WTC11 (cell line): Measurements from ENCODE around the gene DHRS9.

Experiments
- ELF4 ChIP-seq: sonication (generic); formaldehyde crosslinking; IDR thresholded peaks from 2 replicates; pipeline ENCODE4 v1.8.1; 2022; ENCODE audit warnings: low read depth, mild to moderate bottlenecking, moderate library complexity, missing genetic modification reagents
- ESRRA ChIP-seq: sonication (generic); formaldehyde crosslinking; IDR thresholded peaks from 2 replicates; pipeline ENCODE4 v1.8.1; 2022; ENCODE audit warnings: mild to moderate bottlenecking, missing genetic modification reagents, borderline replicate concordance
- KAT7 ChIP-seq: sonication (generic); formaldehyde crosslinking; IDR thresholded peaks from 2 replicates; pipeline ENCODE4 v1.8.1; 2023; ENCODE audit warnings: missing genetic modification reagents, mild to moderate bottlenecking, borderline replicate concordance
- TEAD1 ChIP-seq: sonication (generic); formaldehyde crosslinking; IDR thresholded peaks from 2 replicates; pipeline ENCODE4 v1.8.0; 2022; ENCODE audit warnings: mild to moderate bottlenecking, missing genetic modification reagents
- TF ChIP-seq, protein P1 (sequence below): sonication (generic); formaldehyde crosslinking; IDR thresholded peaks from 2 replicates; pipeline ENCODE4 v1.8.1; 2023; ENCODE audit warnings: mild to moderate bottlenecking, moderate library complexity, missing genetic modification reagents
- TF ChIP-seq, protein P2 (sequence below): fragments of 200-600 bp; IDR thresholded peaks from 2 replicates; pipeline ENCODE4 v1.8.0; 2022; ENCODE audit warnings: antibody characterized with exemption
- TF ChIP-seq, protein P3 (sequence below): sonication (generic); formaldehyde crosslinking; IDR thresholded peaks from 2 replicates; pipeline ENCODE4 v1.8.0; 2022; ENCODE audit warnings: mild to moderate bottlenecking, missing genetic modification reagents
- TF ChIP-seq, protein P4 (sequence below): sonication (generic); formaldehyde crosslinking; IDR thresholded peaks from 2 replicates; pipeline ENCODE4 v1.8.0; 2022; ENCODE audit warnings: mild to moderate bottlenecking, missing genetic modification reagents

DNA sequence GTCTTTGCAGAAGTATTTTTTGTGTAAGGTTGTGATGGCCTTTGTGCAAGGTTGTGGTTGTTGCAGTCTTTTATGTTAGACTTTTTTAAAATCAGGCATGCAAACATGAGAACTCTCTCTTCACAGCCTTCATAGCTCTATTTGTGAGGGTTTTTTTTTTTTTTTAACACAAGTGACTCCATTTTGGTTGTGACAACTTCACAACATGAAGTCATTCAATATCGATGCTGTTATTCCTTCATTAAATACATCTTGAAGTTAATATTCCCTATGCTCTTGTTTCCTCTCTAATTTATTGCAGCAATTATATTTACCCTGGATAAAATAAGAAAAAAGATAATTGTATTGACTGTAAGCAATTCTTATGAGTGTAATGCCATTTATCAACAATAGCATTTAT, 35.5 kb downstream of the DHRS9 start:
- TF ChIP-seq, protein P1, sequence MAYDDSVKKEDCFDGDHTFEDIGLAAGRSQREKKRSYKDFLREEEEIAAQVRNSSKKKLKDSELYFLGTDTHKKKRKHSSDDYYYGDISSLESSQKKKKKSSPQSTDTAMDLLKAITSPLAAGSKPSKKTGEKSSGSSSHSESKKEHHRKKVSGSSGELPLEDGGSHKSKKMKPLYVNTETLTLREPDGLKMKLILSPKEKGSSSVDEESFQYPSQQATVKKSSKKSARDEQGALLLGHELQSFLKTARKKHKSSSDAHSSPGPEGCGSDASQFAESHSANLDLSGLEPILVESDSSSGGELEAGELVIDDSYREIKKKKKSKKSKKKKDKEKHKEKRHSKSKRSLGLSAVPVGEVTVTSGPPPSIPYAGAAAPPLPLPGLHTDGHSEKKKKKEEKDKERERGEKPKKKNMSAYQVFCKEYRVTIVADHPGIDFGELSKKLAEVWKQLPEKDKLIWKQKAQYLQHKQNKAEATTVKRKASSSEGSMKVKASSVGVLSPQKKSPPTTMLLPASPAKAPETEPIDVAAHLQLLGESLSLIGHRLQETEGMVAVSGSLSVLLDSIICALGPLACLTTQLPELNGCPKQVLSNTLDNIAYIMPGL = no peak
- TF ChIP-seq, protein P2, sequence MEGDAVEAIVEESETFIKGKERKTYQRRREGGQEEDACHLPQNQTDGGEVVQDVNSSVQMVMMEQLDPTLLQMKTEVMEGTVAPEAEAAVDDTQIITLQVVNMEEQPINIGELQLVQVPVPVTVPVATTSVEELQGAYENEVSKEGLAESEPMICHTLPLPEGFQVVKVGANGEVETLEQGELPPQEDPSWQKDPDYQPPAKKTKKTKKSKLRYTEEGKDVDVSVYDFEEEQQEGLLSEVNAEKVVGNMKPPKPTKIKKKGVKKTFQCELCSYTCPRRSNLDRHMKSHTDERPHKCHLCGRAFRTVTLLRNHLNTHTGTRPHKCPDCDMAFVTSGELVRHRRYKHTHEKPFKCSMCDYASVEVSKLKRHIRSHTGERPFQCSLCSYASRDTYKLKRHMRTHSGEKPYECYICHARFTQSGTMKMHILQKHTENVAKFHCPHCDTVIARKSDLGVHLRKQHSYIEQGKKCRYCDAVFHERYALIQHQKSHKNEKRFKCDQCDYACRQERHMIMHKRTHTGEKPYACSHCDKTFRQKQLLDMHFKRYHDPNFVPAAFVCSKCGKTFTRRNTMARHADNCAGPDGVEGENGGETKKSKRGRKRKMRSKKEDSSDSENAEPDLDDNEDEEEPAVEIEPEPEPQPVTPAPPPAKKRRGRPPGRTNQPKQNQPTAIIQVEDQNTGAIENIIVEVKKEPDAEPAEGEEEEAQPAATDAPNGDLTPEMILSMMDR = no peak
- no peak for TF ChIP-seq KAT7 (CRISPR knock-in tag)
- no peak for TF ChIP-seq ESRRA
- TF ChIP-seq, protein P3, sequence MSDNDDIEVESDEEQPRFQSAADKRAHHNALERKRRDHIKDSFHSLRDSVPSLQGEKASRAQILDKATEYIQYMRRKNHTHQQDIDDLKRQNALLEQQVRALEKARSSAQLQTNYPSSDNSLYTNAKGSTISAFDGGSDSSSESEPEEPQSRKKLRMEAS = no peak
- TF ChIP-seq ELF4 (CRISPR knock-in tag) = no peak
- TF ChIP-seq TEAD1 (CRISPR knock-in tag) = no peak
- TF ChIP-seq, protein P4, sequence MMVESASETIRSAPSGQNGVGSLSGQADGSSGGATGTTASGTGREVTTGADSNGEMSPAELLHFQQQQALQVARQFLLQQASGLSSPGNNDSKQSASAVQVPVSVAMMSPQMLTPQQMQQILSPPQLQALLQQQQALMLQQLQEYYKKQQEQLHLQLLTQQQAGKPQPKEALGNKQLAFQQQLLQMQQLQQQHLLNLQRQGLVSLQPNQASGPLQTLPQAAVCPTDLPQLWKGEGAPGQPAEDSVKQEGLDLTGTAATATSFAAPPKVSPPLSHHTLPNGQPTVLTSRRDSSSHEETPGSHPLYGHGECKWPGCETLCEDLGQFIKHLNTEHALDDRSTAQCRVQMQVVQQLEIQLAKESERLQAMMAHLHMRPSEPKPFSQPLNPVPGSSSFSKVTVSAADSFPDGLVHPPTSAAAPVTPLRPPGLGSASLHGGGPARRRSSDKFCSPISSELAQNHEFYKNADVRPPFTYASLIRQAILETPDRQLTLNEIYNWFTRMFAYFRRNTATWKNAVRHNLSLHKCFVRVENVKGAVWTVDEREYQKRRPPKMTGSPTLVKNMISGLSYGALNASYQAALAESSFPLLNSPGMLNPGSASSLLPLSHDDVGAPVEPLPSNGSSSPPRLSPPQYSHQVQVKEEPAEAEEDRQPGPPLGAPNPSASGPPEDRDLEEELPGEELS = no peak
